SK-N-SH (cell line): ENCODE data around the gene KCNH8. TPM values are rescaled to one million over a fixed set of nuclear protein-coding genes. Genes with fewer than 3 reads are reported as not detected.
"Not testable (repeated sequence)": the region's sequence is repeated elsewhere in the genome, so short reads cannot be mapped to it uniquely, and the experiment has no call there.

Experiments used
- CTCF ChIA-PET: fragments of 300-600, 350-600 bp; formaldehyde crosslinking; extraction: SDS; loops from one replicate; lab custom pipeline; 2021; lab: Yijun Ruan, JAX
- POLR2A ChIA-PET: fragments of 350-600 bp; sonication (Branson Sonifier 250); formaldehyde crosslinking; extraction: SDS; loops from one replicate; lab custom pipeline; 2020; ENCODE audit warnings: antibody characterized with exemption, inconsistent platforms; lab: Yijun Ruan, JAX
- DNase-seq: peaks from one replicate; pipeline ENCODE4 v3.0.0; 2012
- H2AFZ ChIP-seq: fragments of 200-600 bp; sonication (generic); 2 replicates; pipeline ENCODE4 v1.8.1; 2016; ENCODE audit warnings: antibody characterized with exemption, mild to moderate bottlenecking, low read depth
- H3F3A ChIP-seq: fragments of 200-600 bp; sonication (generic); replicated peaks from 2 replicates; pipeline ENCODE3; 2016; ENCODE audit warnings: antibody characterized with exemption, mild to moderate bottlenecking; ENCODE audit not compliant: insufficient read depth
- H3K27ac ChIP-seq, 2 experiments: fragments of 200-500 bp in 1 of 2; fragments of 200-600 bp in 1 of 2; sonication (Bioruptor generic) in 1 of 2; sonication (generic), shearing (Covaris generic) in 1 of 2; 2 replicates each; pipeline versions ENCODE4 v1.5.1 to v1.6.1; 2014 to 2016; ENCODE audit warnings: low read depth in 2 of 2, inconsistent platforms in 1 of 2, low read length in 1 of 2, mild to moderate bottlenecking in 1 of 2, mixed read lengths in 1 of 2
- H3K27me3 ChIP-seq: fragments of 200-600 bp; sonication (generic), shearing (Covaris generic); 2 replicates; pipeline ENCODE4 v1.6.1; 2016; ENCODE audit warnings: mixed run types; ENCODE audit not compliant: insufficient read depth
- H3K36me3 ChIP-seq, 2 experiments: fragments of 200-500 bp in 1 of 2; fragments of 200-600 bp in 1 of 2; sonication (Bioruptor generic) in 1 of 2; sonication (generic) in 1 of 2; replicated peaks in 1 of 2; 2 replicates each; pipeline versions ENCODE3 to v1.5.1; 2014 to 2016; ENCODE audit warnings: low read length in 1 of 2, mild to moderate bottlenecking in 1 of 2; ENCODE audit not compliant: insufficient read depth in 2 of 2, control insufficient read depth in 1 of 2
- H3K4me1 ChIP-seq, 2 experiments: fragments of 200-500 bp in 1 of 2; fragments of 200-600 bp in 1 of 2; sonication (Bioruptor generic) in 1 of 2; sonication (generic), shearing (Covaris generic) in 1 of 2; 2 replicates each; pipeline versions ENCODE4 v1.5.1 to v1.6.1; 2014 to 2016; ENCODE audit warnings: low read depth in 1 of 2, low read length in 1 of 2, mixed run types in 1 of 2; ENCODE audit not compliant: insufficient read depth in 2 of 2, control insufficient read depth in 1 of 2
- H3K4me2 ChIP-seq: fragments of 200-600 bp; sonication (generic), shearing (Covaris generic); 2 replicates; pipeline ENCODE4 v1.6.1; 2017; ENCODE audit warnings: mixed run types
- H3K4me3 ChIP-seq, 2 experiments: fragments of 200-500 bp in 1 of 2; fragments of 200-600 bp in 1 of 2; sonication (Bioruptor generic) in 1 of 2; sonication (generic), shearing (Covaris generic) in 1 of 2; 2 replicates each; pipeline versions ENCODE4 v1.5.1 to v1.8.1; 2014 to 2016; ENCODE audit warnings: low read depth in 2 of 2, inconsistent platforms in 1 of 2, low read length in 1 of 2, mild to moderate bottlenecking in 1 of 2, mixed read lengths in 1 of 2, moderate library complexity in 1 of 2
- H3K79me2 ChIP-seq: fragments of 200-600 bp; sonication (generic); 2 replicates; pipeline ENCODE4 v1.8.1; 2017; ENCODE audit warnings: mild to moderate bottlenecking; ENCODE audit not compliant: insufficient read depth
- H3K9ac ChIP-seq: fragments of 200-600 bp; sonication (generic); 2 replicates; pipeline ENCODE4 v1.6.1; 2017; ENCODE audit warnings: mixed run types
- H3K9me2 ChIP-seq: fragments of 200-600 bp; sonication (generic); 2 replicates; pipeline ENCODE4 v1.6.1; 2017; ENCODE audit warnings: mixed run types
- H3K9me3 ChIP-seq: fragments of 200-600 bp; sonication (generic); 2 replicates; pipeline ENCODE4 v1.6.1; 2017; ENCODE audit warnings: mixed run types, mild to moderate bottlenecking, moderate library complexity
- H4K20me1 ChIP-seq: fragments of 200-600 bp; sonication (generic); 2 replicates; pipeline ENCODE4 v1.6.1; 2017; ENCODE audit warnings: mild to moderate bottlenecking, mixed run types; ENCODE audit not compliant: insufficient read depth
- ELF1 ChIP-seq: IDR thresholded peaks from 2 replicates; pipeline ENCODE4 v1.4.0; 2012
- FOSL2 ChIP-seq: IDR thresholded peaks from 2 replicates; pipeline ENCODE4 v1.4.0; 2012; ENCODE audit warnings: low read depth, mild to moderate bottlenecking, moderate library complexity, borderline replicate concordance
- FOXM1 ChIP-seq: IDR thresholded peaks from 2 replicates; pipeline ENCODE4 v1.4.0; 2012; ENCODE audit warnings: low read depth, mild to moderate bottlenecking
- GABPA ChIP-seq: IDR thresholded peaks from 2 replicates; pipeline ENCODE4 v1.4.0; 2012; ENCODE audit warnings: low read depth, mild to moderate bottlenecking
- MXI1 ChIP-seq: IDR thresholded peaks from 2 replicates; pipeline ENCODE4 v1.6.1; 2012; ENCODE audit warnings: mild to moderate bottlenecking, low read depth, low read length, improper control_type of control experiment
- POLR2AphosphoS5 ChIP-seq: IDR thresholded peaks from 2 replicates; pipeline ENCODE4 v1.6.1; 2012; ENCODE audit warnings: low read depth, low read length
- RAD21 ChIP-seq: IDR thresholded peaks from 2 replicates; pipeline ENCODE4 v1.6.1; 2012; ENCODE audit warnings: mild to moderate bottlenecking, low read length
- RCOR1 ChIP-seq: fragments of 150-350 bp; IDR thresholded peaks from 2 replicates; pipeline ENCODE4 v1.6.1; 2017; ENCODE audit warnings: antibody characterized with exemption, low read length
- RFX5 ChIP-seq: IDR thresholded peaks from 2 replicates; pipeline ENCODE4 v1.6.1; 2012; ENCODE audit warnings: mild to moderate bottlenecking, improper control_type of control experiment, low read length
- RXRA ChIP-seq: IDR thresholded peaks from 2 replicates; pipeline ENCODE4 v1.4.0; 2012; ENCODE audit warnings: low read depth, mild to moderate bottlenecking, borderline replicate concordance
- TCF12 ChIP-seq: IDR thresholded peaks from 2 replicates; pipeline ENCODE4 v1.4.0; 2012
- WGBS: methylation state at CpG from one replicate; pipeline ENCODE4 v1.1.6; 2017; ENCODE audit warnings: low lambda C conversion rate; 5-methylcytosine and 5-hydroxymethylcytosine counted together
- polyA plus RNA-seq, 3 experiments: library from polyadenylated mRNA; depleted of rRNA; stranded (reverse); fragments of >200 nt; gene quantifications; 2 replicates each; pipeline ENCODE4 v1.2.3, GENCODE V29; 2012
- TF ChIP-seq, protein P1 (sequence below): fragments of 200-600 bp; sonication (generic); IDR thresholded peaks from 2 replicates; pipeline ENCODE4 v1.6.1; 2017; ENCODE audit warnings: antibody characterized with exemption, mild to moderate bottlenecking, moderate library complexity
- TF ChIP-seq, protein P2 (sequence below): IDR thresholded peaks from 2 replicates; pipeline ENCODE4; 2012
- TF ChIP-seq, protein P3 (sequence below): fragments of 150-350 bp; IDR thresholded peaks from 2 replicates; pipeline ENCODE4 v1.6.1; 2016; ENCODE audit warnings: mild to moderate bottlenecking, low read depth, low read length

KCNH8 gene
- polyA plus RNA-seq (2012; rRNA removed): 0.05 and 0.15 TPM in 2 replicates
- 0.05 and 0.12 TPM in 2 replicates for polyA plus RNA-seq (2012; cell fraction: cytosol; rRNA removed)
- polyA plus RNA-seq (2012; cell fraction: nucleus; rRNA removed): 0.19 and 0.41 TPM in 2 replicates

DNA sequence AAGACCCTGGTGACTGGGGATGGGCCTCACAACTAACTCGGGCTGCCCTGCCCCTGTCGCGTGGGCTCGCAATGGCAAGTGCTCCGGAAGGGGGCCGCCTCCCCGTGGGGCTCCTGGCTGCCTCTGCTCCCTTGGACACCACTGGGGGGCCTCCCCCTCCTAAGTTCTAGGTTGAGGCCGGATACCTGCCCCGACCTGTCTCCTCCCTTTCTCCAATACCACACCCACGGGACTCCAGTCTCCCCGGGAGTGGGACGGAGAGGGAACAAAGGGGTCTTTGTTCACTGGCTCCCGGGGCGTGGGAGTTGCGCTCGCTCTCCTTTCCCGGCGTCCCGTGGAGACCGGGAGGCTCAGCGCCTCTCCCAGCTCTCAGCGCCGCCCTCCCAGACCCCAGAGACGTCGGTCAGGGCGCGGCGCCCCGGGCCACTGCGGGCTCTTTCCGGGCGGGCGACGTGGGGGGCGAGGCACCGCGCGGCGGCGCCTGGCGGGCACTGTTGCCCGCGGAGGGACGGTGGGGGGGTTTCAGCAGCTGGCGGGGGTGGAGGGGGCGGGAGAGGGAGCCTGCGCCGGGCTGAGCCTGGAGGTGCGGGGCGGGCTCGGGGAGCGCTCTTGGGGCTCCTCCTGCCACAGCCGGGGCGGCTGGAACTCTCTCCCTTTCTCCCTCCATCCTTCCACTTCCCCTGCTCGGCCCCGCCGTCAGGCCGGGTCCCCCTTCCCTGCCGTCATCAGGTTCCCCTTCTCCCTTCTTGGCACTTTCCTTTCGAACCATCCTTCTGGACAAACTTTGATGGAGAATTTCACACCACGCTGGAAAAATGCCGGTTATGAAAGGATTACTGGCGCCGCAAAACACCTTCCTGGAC lies at the start of gene KCNH8:
Gene KCNH8, plus strand, starts transcription at position 606 of the 863 bp plus-strand sequence. Its CDS starts 210 bp downstream, at position 816.
- Histone ChIP-seq H3K9me3 (no peaks in the 10 kb centered on the region), H3F3A (no peaks in the 10 kb centered on the region), H3K79me2 (no peaks in the 10 kb centered on the region)
- TF ChIP-seq RCOR1 (no peak), RAD21 (peak; percentile 37), MXI1 (peak; percentile 17; the same call in 1 of the 2 replicates)
- TF ChIP-seq, all 33 proteins: peak for 2
- H3K27me3 ChIP-seq: peaks cover 7% of the 10 kb centered on the region; the same call in 1 of the 2 replicates
- ChIA-PET POLR2A (interaction anchor here (0.5 to 1.6 kb wide), 2 partner anchors 109 to 733 kb away, joined by 3 read pairs; no protein-coding TSS in a partner anchor), CTCF (interaction anchor here (0.6 to 2.3 kb wide), 7 partner anchors 22 to 121 kb away, joined by 3 to 11 read pairs (median 4); no protein-coding TSS in a partner anchor)
- H3K4me1 ChIP-seq: no peaks in the 10 kb centered on the region; a peak in 2 of 4 replicates
- peak; percentile 81 for DNase-seq
- peak within 1 kb of the TSS; percentile 79 to 88 for H3K4me3 ChIP-seq
- WGBS: 0% methylated on average over 18 of the region's 64 CpGs
- H4K20me1 ChIP-seq: no peaks in the 10 kb centered on the region
- peak within 1 kb of the TSS; percentile 97 for H2AFZ ChIP-seq
- H3K4me2 ChIP-seq: peak within 1 kb of the TSS; percentile 99
- H3K27ac ChIP-seq: peak within 1 kb of the TSS in 1 of 2 experiments; percentile 83; a peak in 2 of 4 replicates
- H3K9ac ChIP-seq: peak within 1 kb of the TSS; percentile 57; the same call in 1 of the 2 replicates
- H3K9me2 ChIP-seq: no peaks in the 10 kb centered on the region
- no peaks in the 10 kb centered on the region for H3K36me3 ChIP-seq

- H3K27me3 ChIP-seq, H3K4me1 ChIP-seq, H3K36me3 ChIP-seq, H3K4me3 ChIP-seq, H3K4me2 ChIP-seq, POLR2A ChIA-PET, H3K9me2 ChIP-seq, H3K9me3 ChIP-seq, H3K27ac ChIP-seq, CTCF ChIA-PET, H3K79me2 ChIP-seq, DNase-seq, H3F3A ChIP-seq, H2AFZ ChIP-seq, H3K9ac ChIP-seq, H4K20me1 ChIP-seq: not testable (repeated sequence)
- WGBS: 68% methylated on average over 4 of the region's 29 CpGs
Observed at GRCh38 chr3:19102654-19103290, 45.5 kb upstream of the KCNH8 start.

DNA sequence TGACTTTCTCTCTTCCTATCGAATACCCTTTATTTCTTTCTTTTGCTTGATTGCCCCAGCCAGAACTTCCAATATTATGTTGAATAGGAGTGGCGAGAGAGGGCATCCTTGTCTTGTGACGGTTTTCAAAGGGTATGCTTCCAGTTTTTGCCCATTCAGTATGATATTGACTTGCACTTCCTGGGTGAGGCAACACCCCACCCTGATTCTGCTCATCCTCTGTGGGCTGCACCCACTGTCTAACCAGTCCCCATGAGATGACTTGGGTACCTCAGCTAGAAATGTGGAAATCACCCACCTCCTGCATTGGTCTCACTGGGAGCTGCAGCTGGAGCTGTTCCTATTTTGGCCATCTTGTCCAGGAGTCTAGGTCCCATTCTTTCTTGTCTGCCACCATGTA lies 44.8 kb upstream of the KCNH8 start:
- H3K27ac ChIP-seq: no peak overlapping the region
- H3K27me3 ChIP-seq: no peaks in the 10 kb centered on the region
- H2AFZ ChIP-seq: no peak overlapping the region
- 35% methylated on average over 3 of the region's 3 CpGs for WGBS
- no peaks in the 10 kb centered on the region for H3K36me3 ChIP-seq
- H3K9ac ChIP-seq: no peak overlapping the region
- no peaks in the 10 kb centered on the region for H3K79me2 ChIP-seq
- H4K20me1 ChIP-seq: no peaks in the 10 kb centered on the region
- H3K9me2 ChIP-seq: no peaks in the 10 kb centered on the region
- H3F3A ChIP-seq: no peaks in the 10 kb centered on the region
- no peak for DNase-seq
- TF ChIP-seq MXI1 (no peak), FOXM1 (no peak), POLR2AphosphoS5 (no peak), ELF1 (no peak), FOSL2 (no peak), GABPA (no peak), RAD21 (no peak), TCF12 (no peak), RFX5 (no peak), RCOR1 (no peak), RXRA (no peak)
- TF ChIP-seq, protein P1, sequence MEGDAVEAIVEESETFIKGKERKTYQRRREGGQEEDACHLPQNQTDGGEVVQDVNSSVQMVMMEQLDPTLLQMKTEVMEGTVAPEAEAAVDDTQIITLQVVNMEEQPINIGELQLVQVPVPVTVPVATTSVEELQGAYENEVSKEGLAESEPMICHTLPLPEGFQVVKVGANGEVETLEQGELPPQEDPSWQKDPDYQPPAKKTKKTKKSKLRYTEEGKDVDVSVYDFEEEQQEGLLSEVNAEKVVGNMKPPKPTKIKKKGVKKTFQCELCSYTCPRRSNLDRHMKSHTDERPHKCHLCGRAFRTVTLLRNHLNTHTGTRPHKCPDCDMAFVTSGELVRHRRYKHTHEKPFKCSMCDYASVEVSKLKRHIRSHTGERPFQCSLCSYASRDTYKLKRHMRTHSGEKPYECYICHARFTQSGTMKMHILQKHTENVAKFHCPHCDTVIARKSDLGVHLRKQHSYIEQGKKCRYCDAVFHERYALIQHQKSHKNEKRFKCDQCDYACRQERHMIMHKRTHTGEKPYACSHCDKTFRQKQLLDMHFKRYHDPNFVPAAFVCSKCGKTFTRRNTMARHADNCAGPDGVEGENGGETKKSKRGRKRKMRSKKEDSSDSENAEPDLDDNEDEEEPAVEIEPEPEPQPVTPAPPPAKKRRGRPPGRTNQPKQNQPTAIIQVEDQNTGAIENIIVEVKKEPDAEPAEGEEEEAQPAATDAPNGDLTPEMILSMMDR: no peak
- TF ChIP-seq, protein P2, sequence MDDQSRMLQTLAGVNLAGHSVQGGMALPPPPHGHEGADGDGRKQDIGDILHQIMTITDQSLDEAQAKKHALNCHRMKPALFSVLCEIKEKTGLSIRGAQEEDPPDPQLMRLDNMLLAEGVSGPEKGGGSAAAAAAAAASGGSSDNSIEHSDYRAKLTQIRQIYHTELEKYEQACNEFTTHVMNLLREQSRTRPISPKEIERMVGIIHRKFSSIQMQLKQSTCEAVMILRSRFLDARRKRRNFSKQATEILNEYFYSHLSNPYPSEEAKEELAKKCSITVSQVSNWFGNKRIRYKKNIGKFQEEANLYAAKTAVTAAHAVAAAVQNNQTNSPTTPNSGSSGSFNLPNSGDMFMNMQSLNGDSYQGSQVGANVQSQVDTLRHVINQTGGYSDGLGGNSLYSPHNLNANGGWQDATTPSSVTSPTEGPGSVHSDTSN: no peak
- TF ChIP-seq, protein P3, sequence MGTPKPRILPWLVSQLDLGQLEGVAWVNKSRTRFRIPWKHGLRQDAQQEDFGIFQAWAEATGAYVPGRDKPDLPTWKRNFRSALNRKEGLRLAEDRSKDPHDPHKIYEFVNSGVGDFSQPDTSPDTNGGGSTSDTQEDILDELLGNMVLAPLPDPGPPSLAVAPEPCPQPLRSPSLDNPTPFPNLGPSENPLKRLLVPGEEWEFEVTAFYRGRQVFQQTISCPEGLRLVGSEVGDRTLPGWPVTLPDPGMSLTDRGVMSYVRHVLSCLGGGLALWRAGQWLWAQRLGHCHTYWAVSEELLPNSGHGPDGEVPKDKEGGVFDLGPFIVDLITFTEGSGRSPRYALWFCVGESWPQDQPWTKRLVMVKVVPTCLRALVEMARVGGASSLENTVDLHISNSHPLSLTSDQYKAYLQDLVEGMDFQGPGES: no peak
- CTCF ChIA-PET: no interaction called here
- POLR2A ChIA-PET: no interaction called here
- H3K4me3 ChIP-seq: no peak overlapping the region
- no peaks in the 10 kb centered on the region for H3K4me1 ChIP-seq
- H3K4me2 ChIP-seq: no peak overlapping the region
- H3K9me3 ChIP-seq: no peaks in the 10 kb centered on the region
